DMS 273 (cell line): ENCODE data around the gene CSTF3.
"Not testable (repeated sequence)": the region's sequence is repeated elsewhere in the genome, so short reads cannot be mapped to it uniquely, and the experiment has no call there.

ENCODE experiments used
- DNase-seq: peaks from one replicate; lab custom pipeline; 2025; ENCODE audit not compliant: unreplicated experiment; lab: John Stamatoyannopoulos, UW

CSTF3 gene

DNA sequence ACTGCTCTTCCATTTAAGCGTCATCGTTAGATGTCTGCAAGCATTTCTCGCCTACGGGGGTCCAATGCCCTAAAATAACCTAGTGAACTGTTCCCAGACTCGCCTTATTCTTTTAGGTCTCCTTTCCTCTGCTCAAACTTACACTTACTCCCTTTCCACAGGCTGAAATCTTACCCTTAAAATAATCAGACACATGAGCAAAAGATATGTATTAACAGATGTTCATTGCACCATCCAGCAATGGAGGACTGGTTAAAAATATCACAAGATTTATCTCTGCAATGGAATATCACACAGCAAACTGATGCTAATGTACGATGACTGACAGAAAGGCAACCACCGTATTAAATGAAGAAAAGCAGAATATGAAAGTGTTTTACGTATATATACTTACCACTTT lies 1.6 kb upstream of the CSTF3 start:
- no peak for DNase-seq

DNA sequence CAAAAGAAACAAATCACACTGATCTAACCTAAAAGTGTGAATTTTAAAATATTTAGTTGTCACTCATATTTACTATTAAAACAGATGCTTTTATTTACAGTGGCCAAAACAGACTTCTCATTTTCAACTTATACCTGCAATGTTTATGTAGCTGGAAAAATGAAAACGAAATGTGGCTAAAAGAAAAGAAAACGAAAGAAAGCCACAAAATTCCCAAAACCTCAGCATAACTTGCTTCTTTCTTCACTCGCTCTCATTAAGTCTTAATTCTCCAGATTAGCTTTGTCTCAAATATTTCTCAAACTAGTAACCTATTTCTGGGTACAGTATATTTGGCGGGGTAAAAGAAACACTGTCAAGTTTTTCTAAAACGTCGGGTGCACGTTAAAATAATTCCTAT lies 693 bp downstream of the CSTF3 start:
- no peak for DNase-seq

DNA sequence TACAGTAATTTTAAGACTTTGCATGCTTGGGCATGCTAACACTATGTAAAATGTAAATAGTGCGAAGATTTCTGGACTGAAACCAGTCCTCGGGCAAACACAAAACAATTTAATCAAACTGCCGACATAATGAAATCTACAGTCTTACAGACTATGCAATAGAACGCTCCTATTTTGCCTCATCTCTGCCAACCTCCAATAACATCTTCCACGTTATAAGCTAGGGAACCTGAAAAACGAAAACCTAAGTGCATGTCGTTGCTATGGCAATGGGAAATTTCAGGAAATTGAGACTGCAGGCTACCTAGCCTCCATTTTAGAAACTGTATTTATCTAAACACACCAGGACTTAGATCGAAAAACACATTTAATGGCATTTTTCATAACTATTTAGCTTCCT lies 1.1 kb downstream of the CSTF3 start:
- DNase-seq: peak; percentile 43

DNA sequence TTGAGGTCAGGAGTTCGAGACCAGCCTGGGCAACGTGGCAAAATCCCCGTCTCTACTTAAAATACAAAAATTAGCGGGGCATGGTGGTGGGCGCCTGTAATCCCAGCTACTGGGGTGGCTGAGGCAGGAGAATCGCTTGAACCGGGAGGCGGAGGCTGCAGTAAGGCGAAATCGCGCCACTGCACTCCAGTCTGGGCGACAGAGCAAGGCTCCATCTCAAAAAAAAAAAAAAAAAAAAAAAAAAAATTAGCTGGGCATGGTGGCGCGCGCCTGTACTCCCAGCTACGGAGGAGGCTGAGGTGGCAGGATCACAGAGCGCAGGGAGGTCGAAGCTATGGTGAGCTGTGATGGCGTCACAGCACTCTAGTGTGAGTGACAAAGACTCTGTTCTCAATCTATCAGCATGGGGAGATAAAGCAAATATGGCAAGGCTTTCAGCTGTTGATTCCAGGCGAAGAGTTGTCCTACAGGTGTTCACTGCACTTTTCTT lies 1.9 kb downstream of the CSTF3 start:
- DNase-seq: peak; percentile 13

DNA sequence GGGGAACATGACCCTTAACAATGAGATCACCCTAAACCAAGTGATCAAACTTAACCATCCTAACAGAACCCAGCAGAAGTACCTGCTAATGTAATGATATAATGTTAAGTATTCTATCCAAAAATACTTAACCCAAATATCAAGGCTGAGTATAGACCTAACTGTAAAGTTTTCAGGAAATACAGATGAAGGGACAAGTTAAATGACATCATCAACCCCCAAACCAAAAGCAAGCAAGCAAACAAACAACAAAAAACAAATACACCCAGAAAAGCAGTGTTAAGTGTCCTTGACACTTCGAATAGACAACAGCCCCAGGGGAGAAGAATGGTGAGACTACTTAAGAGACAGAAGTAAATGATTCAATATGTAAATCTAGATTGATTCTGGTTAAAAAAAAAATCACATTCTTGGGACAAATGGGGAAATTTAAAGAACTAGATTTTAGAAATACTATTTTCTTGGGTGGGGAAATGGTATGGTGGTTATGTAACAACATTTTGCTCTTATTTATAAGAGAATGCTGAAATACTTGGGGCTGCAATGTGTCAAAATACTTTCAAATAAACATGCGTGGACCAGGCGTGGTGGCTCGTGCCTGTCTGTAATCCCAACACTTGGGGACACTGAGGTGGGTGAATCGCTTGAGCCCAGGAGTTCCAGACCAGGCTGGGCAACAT lies 2.5 kb downstream of the CSTF3 start:
- DNase-seq: no peak

DNA sequence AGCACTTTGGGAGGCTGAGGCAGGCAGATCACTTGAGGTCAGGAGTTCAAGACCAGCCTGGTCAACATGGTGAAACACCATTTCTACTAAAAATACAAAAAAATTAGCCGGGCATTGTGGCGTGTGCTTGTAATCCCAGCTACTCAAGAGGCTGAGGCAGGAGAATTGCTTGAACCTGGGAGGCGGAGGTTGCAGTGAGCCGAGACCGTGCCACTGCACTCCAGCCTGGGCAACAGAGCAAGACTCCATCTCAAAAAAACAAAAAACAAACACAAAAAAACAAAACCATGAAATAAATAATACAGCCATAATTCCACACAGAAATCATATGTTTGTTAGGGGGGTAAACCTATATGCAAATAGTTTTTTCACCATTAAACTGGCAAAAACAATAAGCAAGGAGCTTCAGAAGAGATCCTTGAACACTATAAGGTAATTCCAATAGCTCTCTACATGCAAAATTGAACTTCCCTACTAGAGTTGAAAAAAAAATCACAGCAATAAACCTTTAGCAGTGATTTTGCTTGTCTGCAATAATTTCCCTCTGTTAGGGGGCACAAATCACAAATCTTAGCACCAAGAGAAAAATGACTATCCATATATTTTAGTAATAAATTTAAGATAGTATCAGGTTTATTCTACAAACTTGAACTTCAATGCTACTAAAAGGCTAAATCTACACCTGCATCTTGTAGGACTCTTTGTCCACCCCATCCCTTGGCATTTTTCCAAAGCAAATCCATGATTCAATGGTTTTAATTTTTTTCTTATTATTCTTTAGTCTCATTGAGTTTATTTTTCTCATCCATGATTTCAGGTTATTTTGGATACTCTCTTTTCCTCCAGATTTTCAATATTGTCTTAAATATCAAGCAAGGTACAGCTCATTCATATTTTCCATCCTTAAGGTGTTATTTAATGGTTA lies 3.9 kb downstream of the CSTF3 start:
- no peak for DNase-seq

DNA sequence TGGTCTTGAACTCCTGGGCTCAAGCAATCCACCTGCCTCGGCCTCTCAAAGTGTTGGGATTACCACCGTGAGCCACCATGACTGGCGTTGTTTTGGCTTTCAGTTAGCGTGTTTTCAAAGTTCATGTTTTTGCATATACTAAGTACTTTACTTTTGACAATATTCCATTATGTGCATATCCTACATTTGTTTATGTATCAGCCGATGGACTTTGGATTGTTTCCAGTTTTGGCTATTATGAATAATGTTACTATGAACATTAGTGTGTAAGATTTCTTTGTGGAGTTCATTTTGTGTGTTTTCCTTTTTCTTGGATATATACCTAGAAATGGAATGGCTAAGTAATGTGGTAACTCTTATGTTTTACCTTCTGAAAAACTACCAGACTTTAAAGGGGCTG lies 9.9 kb downstream of the CSTF3 start:
- no peak for DNase-seq

DNA sequence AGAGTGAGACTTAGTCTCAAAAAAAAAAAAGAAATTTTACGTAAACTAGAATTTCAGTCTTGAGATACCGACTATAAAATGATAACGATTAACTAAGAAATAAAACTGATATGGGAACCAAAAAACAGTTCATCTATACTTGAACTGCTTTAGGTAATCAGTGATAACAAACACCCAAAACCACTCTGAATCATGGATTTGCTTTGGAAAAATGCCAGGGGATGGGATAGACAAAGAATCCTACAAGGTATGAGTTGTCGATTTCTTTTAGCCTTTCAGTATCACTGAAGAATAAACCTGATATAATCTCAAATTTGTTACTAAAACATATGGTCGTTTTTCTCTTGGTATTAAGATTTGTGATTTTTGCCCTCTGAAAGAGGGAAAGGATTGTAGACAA lies 13.7 kb downstream of the CSTF3 start:
- DNase-seq: peak; percentile 5

DNA sequence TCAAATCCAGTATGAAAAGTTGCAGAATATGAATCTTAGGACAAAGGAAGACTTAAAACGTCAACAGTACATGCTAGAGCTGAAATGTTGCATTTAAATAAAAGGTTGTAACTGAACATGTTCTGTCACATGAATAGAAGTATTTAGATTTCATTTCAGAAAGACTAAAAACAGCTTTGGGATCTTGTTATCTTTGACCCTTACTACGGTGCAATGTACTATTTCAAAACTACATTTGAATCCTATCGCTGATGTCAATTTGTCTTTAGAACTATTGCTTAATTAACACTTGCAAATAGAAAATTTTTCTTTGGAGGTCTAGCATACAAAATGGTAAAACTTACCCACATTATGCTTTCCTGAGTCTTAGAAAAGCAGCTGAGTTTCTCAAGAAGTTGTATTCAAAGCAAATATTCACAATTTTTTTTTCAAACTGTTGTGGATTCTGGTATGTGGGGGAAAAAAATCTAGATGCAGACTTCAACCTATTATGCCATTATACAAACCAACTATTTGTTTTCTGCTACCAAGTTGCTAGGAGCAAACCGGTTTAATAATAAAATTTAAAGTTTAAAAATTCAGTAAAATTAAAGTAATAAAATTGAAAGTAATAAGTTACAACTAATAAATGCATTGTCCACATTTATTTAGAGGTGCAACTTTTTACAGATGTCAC lies 25.4 kb downstream of the CSTF3 start:
- DNase-seq: no peak

DNA sequence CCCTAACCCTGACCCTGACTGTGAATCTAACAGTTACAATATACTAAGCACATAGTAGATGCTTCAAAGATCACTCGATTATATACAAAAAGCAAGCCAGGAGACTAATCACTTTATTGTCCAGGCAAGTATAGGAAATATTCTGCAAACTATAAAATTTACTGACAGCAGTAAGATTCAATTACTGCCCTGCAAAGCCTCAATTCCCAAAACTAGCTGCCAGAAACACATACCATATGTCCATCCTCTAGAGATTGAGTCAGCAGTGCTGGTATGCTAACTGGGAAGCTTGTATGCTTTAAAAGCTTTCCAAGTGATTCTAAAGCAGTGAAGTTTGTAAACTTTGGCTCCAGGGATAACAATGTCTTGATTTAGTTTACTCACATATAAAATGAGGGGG lies 26.1 kb downstream of the CSTF3 start:
- peak; percentile 39 for DNase-seq

DNA sequence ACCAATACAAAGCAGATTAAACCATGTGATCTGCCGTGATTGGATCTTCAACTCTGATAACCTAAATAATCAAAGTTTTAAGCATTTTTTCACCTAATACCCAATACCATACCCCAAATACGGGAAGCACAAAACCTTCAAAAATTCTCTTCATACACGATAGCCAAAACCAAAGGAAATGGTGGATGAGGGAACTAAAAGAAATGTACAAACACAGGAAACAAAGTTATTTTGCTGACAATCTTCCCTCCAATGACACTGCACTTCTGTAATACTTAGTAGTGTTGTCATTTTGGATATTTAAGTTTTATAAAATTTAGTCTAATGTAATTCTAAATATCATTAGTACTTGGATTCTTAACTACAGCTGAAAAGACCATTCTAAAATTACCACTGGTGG lies 27.0 kb downstream of the CSTF3 start:
- no peak for DNase-seq

DNA sequence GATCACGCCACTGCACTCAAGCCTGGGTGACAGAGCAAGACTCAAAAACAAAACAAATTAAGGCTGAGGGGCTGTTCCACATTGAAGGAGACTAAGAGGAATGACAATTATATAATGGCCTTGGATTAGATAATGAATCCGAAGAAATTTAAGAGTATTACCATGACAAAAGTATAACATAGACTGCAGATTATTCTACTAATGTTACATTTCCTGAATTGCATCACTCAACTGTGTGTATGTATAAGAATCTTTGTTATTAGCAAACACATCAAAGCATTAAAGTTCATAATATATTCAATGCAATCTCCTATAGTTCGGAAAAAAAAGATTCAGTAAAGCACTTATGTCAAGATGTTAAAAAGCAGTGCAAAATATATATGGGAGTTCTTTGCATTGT lies 27.5 kb downstream of the CSTF3 start:
- no peak for DNase-seq

DNA sequence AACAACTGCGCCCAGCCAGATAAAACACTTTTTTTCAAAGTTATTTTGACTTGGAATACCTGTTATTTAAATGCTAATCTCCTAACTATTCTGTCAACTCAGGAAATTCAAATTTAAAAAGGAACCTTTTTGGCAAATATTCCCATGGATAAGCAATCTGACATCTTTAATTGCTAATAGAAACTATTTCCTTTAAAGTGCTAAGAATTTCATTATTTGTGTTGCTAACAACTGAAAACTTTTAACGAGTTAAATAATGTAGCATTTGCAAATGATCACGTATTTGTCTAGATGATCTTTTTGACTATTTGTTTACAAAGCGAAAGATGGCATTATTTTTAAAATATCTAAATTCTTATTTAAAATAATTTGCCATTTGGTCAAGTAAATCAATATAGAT lies 28.8 kb downstream of the CSTF3 start:
- DNase-seq: no peak

DNA sequence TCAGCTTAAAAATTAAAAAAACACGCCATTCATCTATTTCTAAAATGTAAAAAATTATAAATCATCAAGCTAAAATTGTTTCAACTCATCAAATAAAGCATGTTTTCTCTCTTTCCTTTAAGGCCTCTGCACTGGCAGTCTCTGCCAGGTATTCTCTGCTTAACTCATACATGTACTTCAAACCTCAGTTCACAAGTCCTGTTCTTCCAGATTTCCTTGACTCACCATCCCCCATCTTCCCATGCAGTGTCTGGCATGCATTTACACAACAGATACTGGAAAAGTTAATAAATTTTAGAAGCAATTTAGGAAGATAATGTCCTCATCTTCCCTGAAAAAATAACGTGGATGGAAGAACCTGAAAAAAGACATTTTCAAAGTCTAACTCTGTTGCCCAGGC lies 32.5 kb downstream of the CSTF3 start:
- DNase-seq: no peak

DNA sequence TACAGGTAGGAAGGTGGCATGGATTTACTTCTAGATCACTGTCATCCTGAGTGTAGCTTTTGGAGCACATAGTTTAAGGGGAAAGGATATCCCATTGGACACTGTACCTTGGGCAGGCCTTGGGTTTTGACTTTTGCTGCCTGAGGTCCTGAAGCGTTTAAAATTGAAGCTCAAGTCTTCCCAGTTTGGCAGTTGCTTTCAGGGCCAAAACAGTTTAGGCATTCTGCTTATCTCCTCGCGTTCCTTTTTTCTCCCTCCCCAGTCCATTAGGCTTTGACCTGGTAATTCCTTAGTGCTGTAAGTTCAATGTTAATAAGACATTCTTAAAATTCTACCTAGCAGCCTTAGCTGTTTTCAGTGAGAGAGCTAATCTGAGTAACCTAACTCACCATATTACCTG lies 35.7 kb downstream of the CSTF3 start:
- no peak for DNase-seq

DNA sequence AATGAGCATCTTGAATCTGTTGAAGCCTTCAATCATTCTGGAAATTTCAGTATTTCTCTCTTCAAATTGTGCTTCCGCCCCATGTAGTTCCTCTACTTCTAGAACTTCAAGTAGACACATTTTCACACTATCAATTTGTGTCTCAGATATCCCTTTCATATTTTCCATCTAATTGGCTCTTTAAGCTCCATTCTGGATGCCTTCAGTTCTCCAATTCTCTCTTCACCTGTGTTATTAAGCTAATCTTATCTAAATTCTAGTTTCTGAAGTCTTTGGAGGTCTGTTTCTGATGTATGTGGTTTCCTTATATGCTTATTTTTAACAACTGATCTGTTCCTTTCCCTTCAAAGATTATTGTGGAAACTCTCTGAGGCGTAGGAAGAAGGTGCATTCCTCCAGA lies 36.3 kb downstream of the CSTF3 start:
- no peak for DNase-seq

DNA sequence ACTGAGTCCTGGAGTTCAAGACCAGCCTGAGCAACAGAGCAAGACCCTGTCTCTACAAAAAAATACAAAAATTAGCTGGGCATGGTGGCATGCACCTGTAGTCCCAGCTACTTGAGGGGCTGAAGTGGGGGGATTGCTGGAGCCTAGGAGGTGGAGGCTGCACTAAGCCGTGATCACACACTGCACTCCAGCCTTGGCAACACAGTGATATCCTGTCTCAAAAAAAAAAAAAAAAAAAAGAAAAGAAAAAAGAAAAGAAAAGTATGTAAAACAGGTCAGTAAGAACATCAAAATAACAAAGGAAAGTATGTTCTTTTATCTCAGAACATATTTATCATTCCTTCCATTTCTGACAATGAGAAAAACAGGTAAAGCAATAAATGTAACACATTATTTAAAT lies 38.6 kb downstream of the CSTF3 start:
- DNase-seq: not testable (repeated sequence)

DNA sequence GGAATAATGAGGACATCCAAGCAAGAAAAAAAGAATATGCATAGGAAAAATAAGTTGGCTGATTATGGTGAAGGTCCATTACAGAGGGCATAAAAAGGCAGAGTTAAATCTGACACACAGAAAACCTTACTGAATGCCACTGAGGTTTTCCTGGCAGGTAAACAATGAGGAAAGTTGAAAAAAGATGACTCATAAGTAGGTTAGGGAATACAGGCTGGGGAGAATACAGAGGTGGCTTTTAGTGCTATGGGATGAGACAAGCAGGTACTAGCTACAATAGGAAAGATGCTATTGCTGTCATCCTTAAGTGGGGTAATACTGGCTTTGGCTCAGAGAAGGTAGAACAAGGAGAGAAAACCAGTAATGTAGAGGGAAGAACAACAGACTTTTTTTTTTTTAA lies 44.7 kb downstream of the CSTF3 start:
- no peak for DNase-seq

DNA sequence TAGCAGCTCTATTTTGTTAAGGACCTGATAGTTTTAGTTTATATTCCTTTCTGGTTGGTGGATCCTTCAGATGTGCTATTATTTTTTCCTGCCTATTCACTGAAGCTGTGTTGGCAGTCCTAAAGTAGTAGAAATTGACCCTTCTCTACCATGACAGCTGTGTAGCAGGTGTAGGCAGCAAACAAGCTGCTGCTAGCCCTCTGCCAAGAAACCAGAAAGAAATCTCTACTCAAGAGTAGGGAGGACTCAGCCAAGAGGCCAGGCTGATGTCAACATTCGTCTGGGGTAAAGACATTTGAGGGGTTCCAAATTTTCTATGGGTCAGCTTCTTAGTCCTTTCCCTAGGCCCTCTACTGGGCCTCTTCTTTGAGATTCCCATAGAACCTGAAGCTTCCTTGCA lies 51.2 kb downstream of the CSTF3 start:
- peak; percentile 64 for DNase-seq

DNA sequence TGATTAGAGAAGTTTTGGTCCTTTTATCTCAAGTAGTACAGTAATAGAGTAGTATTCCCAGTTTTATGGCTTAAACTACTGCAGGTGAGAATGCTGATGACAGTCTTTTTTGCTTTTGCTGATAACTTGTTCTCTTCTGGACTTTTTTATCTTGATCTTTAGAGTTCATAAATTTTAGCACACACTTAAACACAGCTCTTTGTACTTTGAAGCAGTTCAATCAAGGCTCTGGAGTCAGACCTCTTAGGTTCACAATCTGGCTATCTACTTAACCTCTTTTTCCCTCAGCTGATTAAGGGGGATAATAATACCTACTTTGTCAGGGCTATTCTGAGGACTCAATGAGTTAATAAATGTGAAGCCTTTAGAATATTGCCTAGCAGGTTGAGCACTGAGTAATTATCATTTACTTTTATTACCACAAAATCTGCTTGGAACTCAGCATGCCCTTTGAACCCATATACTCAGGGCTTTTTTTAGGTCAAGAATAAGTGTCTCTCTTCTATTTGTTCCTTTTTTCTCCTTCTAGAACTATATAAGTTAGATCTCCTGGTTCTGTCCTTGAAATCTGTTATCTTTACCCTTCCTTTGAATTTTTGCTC lies 51.9 kb downstream of the CSTF3 start:
- no peak for DNase-seq

DNA sequence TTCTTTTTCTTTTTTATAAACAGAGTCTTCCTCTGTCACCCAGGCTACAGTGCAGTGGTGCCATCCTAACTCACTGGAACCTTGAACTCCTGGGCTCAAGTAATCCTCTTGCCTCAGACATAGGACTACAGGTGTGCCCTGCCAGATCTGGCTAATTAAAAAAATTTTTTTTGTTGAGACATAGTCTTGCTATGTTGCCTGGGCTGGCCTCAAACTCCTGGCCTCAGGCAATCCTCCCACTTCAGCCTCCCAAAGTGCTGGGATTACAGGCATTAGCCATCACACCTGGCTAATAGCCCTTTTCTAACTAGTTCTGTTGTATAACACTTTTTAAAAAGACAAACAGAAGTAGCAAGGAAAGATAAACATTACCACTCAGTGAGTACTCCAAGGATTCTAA lies 57.4 kb downstream of the CSTF3 start:
- no peak for DNase-seq
